Stimulated activated CD4-positive, alpha-beta T cell treated with anti-CD3 and anti-CD28 coated beads, Interleukin-4, amount 100 ng/mL, for 1 hour (primary cell): ENCODE measurements around the gene GPR18.

Experiments used
- DNase-seq: peaks from one replicate; pipeline ENCODE4 v3.0.0-alpha.2; 2020

The GPR18 gene

GRCh38 chr13:99258210-99258860 is at the start of gene GPR18:
Gene GPR18 (minus strand): TSS chr13:99258379. CDS start chr13:99255872, 2,507 bp downstream.
- peak; percentile 22 for DNase-seq

GRCh38 chr13:99307648-99308339 is 49.6 kb upstream of the GPR18 start:
- DNase-seq: peak; percentile 68

GRCh38 chr13:99307247-99307646 is 49.1 kb upstream of the GPR18 start, which contains the start of gene GPR183:
Gene GPR183 (minus strand): TSS chr13:99307399. CDS start chr13:99296145, 11,254 bp downstream.
- DNase-seq: no peak

GRCh38 chr13:99305566-99305965 is 47.4 kb upstream of the GPR18 start:
- DNase-seq: no peak

GRCh38 chr13:99305158-99305557 is 47.0 kb upstream of the GPR18 start:
- no peak for DNase-seq

- no peak for DNase-seq
Observed at GRCh38 chr13:99304541-99304940, 46.4 kb upstream of the GPR18 start.

- peak; percentile 52 for DNase-seq
Observed at GRCh38 chr13:99303863-99304521, 45.8 kb upstream of the GPR18 start.

GRCh38 chr13:99302637-99303505 is 44.7 kb upstream of the GPR18 start:
- DNase-seq: no peak

- no peak for DNase-seq
Observed at GRCh38 chr13:99301913-99302636, 43.9 kb upstream of the GPR18 start.

- DNase-seq: no peak
Observed at GRCh38 chr13:99301056-99301838, 43.1 kb upstream of the GPR18 start.

GRCh38 chr13:99299920-99300341 is 41.8 kb upstream of the GPR18 start:
- DNase-seq: no peak

- DNase-seq: no peak
Observed at GRCh38 chr13:99299256-99299919, 41.2 kb upstream of the GPR18 start.

- DNase-seq: no peak
Observed at GRCh38 chr13:99298056-99298455, 39.9 kb upstream of the GPR18 start.

- no peak for DNase-seq
Observed at GRCh38 chr13:99297331-99297730, 39.2 kb upstream of the GPR18 start.

- no peak for DNase-seq
Observed at GRCh38 chr13:99296398-99296797, 38.2 kb upstream of the GPR18 start.

- no peak for DNase-seq
Observed at GRCh38 chr13:99295488-99296252, 37.5 kb upstream of the GPR18 start.

GRCh38 chr13:99294958-99295357 is 36.8 kb upstream of the GPR18 start:
- DNase-seq: no peak

GRCh38 chr13:99294198-99294597 is 36.0 kb upstream of the GPR18 start:
- DNase-seq: no peak

GRCh38 chr13:99293178-99293577 is 35.0 kb upstream of the GPR18 start:
- no peak for DNase-seq

GRCh38 chr13:99290894-99291293 is 32.7 kb upstream of the GPR18 start:
- no peak for DNase-seq
